Mesothelial cell of epicardium (in vitro differentiated cells): Measurements from ENCODE around the gene CNGA3. TPM values are rescaled to one million over a fixed set of nuclear protein-coding genes. Genes with fewer than 3 reads are reported as not detected.

Experiments
- DNase-seq, 2 experiments: peaks; one replicate each; pipeline ENCODE4 v3.0.0; 2021; ENCODE audit warnings: low spot score in 2 of 2; ENCODE audit not compliant: unreplicated experiment in 2 of 2
- H3K27ac Mint-ChIP-seq: 2 replicates; pipeline ENCODE4 v1.8.0; 2021; ENCODE audit warnings: mixed read lengths
- H3K27me3 Mint-ChIP-seq: 2 replicates; pipeline ENCODE4 v1.8.0; 2021; ENCODE audit warnings: low read depth, mixed read lengths
- H3K36me3 Mint-ChIP-seq: 2 replicates; pipeline ENCODE4 v1.8.0; 2021; ENCODE audit warnings: mixed read lengths
- H3K4me1 Mint-ChIP-seq: 2 replicates; pipeline ENCODE4 v1.8.0; 2021; ENCODE audit warnings: mixed read lengths
- H3K4me3 Mint-ChIP-seq: 2 replicates; pipeline ENCODE4 v1.8.0; 2021; ENCODE audit warnings: mild to moderate bottlenecking, moderate library complexity, mixed read lengths
- H3K9me3 Mint-ChIP-seq: 2 replicates; pipeline ENCODE4 v1.8.0; 2021; ENCODE audit warnings: mixed read lengths
- CTCF ChIP-seq: fragments of 200-600 bp; sonication (generic); IDR thresholded peaks from one replicate; pipeline ENCODE4 v1.5.0; 2021; ENCODE audit warnings: antibody characterized with exemption; ENCODE audit not compliant: unreplicated experiment
- total RNA-seq: library from RNA; stranded (reverse); gene quantifications from 3 replicates; pipeline ENCODE4 v1.2.1, GENCODE V29; 2021

The CNGA3 gene
- total RNA-seq, 1 donor from 2014 or later, result not detected

- TF ChIP-seq CTCF, result no peak
- H3K27me3 Mint-ChIP-seq, result no peaks in the 10 kb centered on the region
- peaks cover 5% of the 10 kb centered on the region for H3K4me1 Mint-ChIP-seq
- no peak overlapping the region for H3K4me3 Mint-ChIP-seq
- no peak for DNase-seq
- no peak overlapping the region for H3K27ac Mint-ChIP-seq
- peaks cover 13% of the 10 kb centered on the region for H3K9me3 Mint-ChIP-seq
- peaks cover 3% of the 10 kb centered on the region for H3K36me3 Mint-ChIP-seq
These were observed 70.3 kb downstream of the CNGA3 start for GRCh38 chr2:98416383-98417159.

GRCh38 chr2:98419544-98419943 is 73.3 kb downstream of the CNGA3 start:
- no peak for DNase-seq
- no peaks in the 10 kb centered on the region for H3K4me1 Mint-ChIP-seq
- H3K27me3 Mint-ChIP-seq, result no peaks in the 10 kb centered on the region
- H3K27ac Mint-ChIP-seq, result no peak overlapping the region
- TF ChIP-seq CTCF, result no peak
- H3K9me3 Mint-ChIP-seq, result peaks cover 28% of the 10 kb centered on the region
- no peak overlapping the region for H3K4me3 Mint-ChIP-seq
- H3K36me3 Mint-ChIP-seq, result peaks cover 5% of the 10 kb centered on the region

- TF ChIP-seq CTCF, result no peak
- Mint-ChIP-seq H3K4me1 (no peaks in the 10 kb centered on the region), H3K36me3 (peaks cover 4% of the 10 kb centered on the region), H3K9me3 (peaks cover 22% of the 10 kb centered on the region), H3K4me3 (no peak overlapping the region), H3K27me3 (no peaks in the 10 kb centered on the region), H3K27ac (no peak overlapping the region)
- DNase-seq, result no peak
These were observed 73.9 kb downstream of the CNGA3 start for GRCh38 chr2:98419977-98420725.

GRCh38 chr2:98422449-98422848 is 76.2 kb downstream of the CNGA3 start:
- Mint-ChIP-seq H3K27ac (no peak overlapping the region), H3K9me3 (peaks cover 22% of the 10 kb centered on the region), H3K36me3 (peaks cover 4% of the 10 kb centered on the region), H3K4me3 (no peak overlapping the region), H3K27me3 (no peaks in the 10 kb centered on the region), H3K4me1 (no peaks in the 10 kb centered on the region)
- TF ChIP-seq CTCF, result no peak
- DNase-seq, result no peak

GRCh38 chr2:98426771-98427170 is 80.5 kb downstream of the CNGA3 start:
- peaks cover 22% of the 10 kb centered on the region for H3K9me3 Mint-ChIP-seq
- no peaks in the 10 kb centered on the region for H3K4me1 Mint-ChIP-seq
- H3K27me3 Mint-ChIP-seq, result no peaks in the 10 kb centered on the region
- H3K27ac Mint-ChIP-seq, result no peak overlapping the region
- no peak for TF ChIP-seq CTCF
- H3K4me3 Mint-ChIP-seq, result no peak overlapping the region
- H3K36me3 Mint-ChIP-seq, result peaks cover 4% of the 10 kb centered on the region
- DNase-seq, result no peak
